Activated naive CD8-positive, alpha-beta T cell treated with anti-CD3 and anti-CD28 coated beads, Interleukin-2, amount 50 U/mL, for 16 hours (primary cell): ENCODE data around the gene SPOCD1.
A peak's percentile ranks its signal among the peaks of the same experiment; 100 is the strongest.

Experiments used
- DNase-seq: peaks from one replicate; pipeline ENCODE4 v3.0.0-alpha.2; 2020; ENCODE audit warnings: low read depth, low spot score

The SPOCD1 gene

GRCh38 chr1:31815752-31816500 lies at the start of gene SPOCD1:
SPOCD1 (minus strand) TSS chr1:31816022; CDS start chr1:31815333, 689 bp downstream.
- DNase-seq, result peak; percentile 65

- no peak for DNase-seq
These were observed 46.2 kb upstream of the SPOCD1 start for GRCh38 chr1:31862071-31862470.

- no peak for DNase-seq
These were observed 45.5 kb upstream of the SPOCD1 start for GRCh38 chr1:31861346-31861745.

- no peak for DNase-seq
These were observed 44.8 kb upstream of the SPOCD1 start for GRCh38 chr1:31860581-31860980.

GRCh38 chr1:31859719-31860118 lies 43.9 kb upstream of the SPOCD1 start:
- DNase-seq, result no peak

- no peak for DNase-seq
These were observed 43.2 kb upstream of the SPOCD1 start for GRCh38 chr1:31859044-31859443.

GRCh38 chr1:31857863-31858262 lies 42.0 kb upstream of the SPOCD1 start:
- no peak for DNase-seq

GRCh38 chr1:31856140-31856539 lies 40.3 kb upstream of the SPOCD1 start:
- DNase-seq, result no peak

- DNase-seq, result no peak
These were observed 39.4 kb upstream of the SPOCD1 start for GRCh38 chr1:31855038-31855845.

- no peak for DNase-seq
These were observed 33.8 kb upstream of the SPOCD1 start for GRCh38 chr1:31849653-31850052.

- DNase-seq, result peak; percentile 21
These were observed 32.6 kb upstream of the SPOCD1 start for GRCh38 chr1:31848381-31848897.

- no peak for DNase-seq
These were observed 30.7 kb upstream of the SPOCD1 start for GRCh38 chr1:31846484-31846883.

- DNase-seq, result no peak
These were observed 27.7 kb upstream of the SPOCD1 start for GRCh38 chr1:31843506-31843905.

GRCh38 chr1:31839662-31840343 lies 24.0 kb upstream of the SPOCD1 start:
- DNase-seq, result no peak

GRCh38 chr1:31837451-31838158 lies 21.8 kb upstream of the SPOCD1 start:
- DNase-seq, result no peak

- DNase-seq, result no peak
These were observed 20.8 kb upstream of the SPOCD1 start for GRCh38 chr1:31836638-31837037.

GRCh38 chr1:31835415-31835814 lies 19.6 kb upstream of the SPOCD1 start:
- no peak for DNase-seq

- DNase-seq, result no peak
These were observed 18.7 kb upstream of the SPOCD1 start for GRCh38 chr1:31834501-31834900.

GRCh38 chr1:31831397-31832378 lies 15.9 kb upstream of the SPOCD1 start:
- DNase-seq, result no peak

- no peak for DNase-seq
These were observed 14.7 kb upstream of the SPOCD1 start for GRCh38 chr1:31830511-31830910.
